22Rv1 (cell line): ENCODE results near the gene MSI2.

Experiments
- ZFX ChIP-seq: fragments of 450-650 bp; IDR thresholded peaks from 2 replicates; pipeline ENCODE4 v1.6.1; 2017; ENCODE audit warnings: antibody characterized with exemption, borderline replicate concordance
- TF ChIP-seq, protein P1 (sequence below): fragments of 450-650 bp; IDR thresholded peaks from 2 replicates; pipeline ENCODE4 v1.5.1; 2017; ENCODE audit warnings: mild to moderate bottlenecking

DNA sequence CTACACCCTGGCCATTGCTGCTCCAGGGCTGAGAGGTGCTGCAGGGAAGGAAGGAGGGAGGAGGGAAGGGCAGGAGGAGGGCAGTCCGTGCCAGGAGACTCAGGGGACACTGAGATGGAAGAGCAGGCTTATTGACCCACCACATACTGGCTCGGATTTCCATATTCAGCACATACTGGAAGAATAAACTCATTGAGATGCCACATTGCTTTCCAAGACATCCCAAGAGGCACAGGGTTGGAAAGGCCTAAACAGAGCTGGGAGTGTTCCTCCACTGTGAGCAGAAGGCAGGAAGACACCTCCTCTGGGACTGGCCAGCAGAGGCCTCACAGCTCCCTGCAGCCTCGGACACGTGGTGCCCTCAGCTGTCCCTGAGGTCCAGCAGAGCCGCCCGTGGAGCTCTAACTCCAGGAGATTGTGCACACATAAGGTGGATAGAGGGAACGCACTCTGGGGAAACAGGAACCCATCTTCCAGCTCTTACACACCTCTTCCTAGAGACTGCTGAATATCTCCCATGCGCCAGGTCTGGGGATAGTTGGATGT is 471.4 kb downstream of the MSI2 start:
- TF ChIP-seq, protein P1, sequence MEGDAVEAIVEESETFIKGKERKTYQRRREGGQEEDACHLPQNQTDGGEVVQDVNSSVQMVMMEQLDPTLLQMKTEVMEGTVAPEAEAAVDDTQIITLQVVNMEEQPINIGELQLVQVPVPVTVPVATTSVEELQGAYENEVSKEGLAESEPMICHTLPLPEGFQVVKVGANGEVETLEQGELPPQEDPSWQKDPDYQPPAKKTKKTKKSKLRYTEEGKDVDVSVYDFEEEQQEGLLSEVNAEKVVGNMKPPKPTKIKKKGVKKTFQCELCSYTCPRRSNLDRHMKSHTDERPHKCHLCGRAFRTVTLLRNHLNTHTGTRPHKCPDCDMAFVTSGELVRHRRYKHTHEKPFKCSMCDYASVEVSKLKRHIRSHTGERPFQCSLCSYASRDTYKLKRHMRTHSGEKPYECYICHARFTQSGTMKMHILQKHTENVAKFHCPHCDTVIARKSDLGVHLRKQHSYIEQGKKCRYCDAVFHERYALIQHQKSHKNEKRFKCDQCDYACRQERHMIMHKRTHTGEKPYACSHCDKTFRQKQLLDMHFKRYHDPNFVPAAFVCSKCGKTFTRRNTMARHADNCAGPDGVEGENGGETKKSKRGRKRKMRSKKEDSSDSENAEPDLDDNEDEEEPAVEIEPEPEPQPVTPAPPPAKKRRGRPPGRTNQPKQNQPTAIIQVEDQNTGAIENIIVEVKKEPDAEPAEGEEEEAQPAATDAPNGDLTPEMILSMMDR: no peak
- TF ChIP-seq ZFX: no peak
